ENCODE data around the gene NAALADL2.
"Not testable (repeated sequence)": the region's sequence is repeated elsewhere in the genome, so short reads cannot be mapped to it uniquely, and the experiment has no call there.

The NAALADL2 gene

DNA sequence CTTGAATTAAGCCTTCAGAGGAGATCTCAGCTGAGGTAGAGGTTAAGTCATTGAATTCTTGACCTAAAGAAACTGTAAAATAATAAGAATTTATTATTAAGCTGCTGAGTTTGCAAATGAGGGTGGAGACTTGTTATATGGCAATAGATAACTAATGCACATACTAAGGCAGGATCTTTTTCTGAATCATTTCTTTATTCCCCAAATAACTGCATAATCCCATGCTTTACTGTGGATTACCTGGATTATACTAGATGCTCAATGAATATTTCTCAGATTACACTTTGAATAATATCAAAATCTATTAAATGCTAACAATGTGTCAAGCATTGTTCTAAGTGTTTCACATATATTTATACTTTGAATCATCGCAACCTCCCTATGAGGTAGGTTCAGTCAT lies 532.5 kb downstream of the NAALADL2 start:
- DNase-seq: no peak

DNA sequence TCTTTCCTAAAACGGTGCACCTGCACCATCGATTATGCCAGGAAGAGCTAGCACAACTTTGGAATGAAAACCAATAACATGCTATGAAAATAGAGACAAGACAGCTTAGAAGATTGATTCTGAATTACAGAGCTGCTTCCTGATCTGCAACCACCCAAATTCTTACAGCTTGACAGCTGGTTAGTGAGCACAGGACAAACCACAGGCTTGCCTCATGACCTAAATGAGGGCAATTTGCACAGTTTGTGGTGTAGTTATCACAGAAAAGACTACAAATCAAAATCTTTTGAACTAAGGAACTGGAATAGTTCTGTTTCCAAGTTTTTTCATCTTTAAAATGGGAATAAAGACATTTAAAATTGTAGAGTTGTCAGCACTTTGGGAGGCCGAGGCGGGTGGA lies 533.5 kb downstream of the NAALADL2 start:
- DNase-seq: no peak

DNA sequence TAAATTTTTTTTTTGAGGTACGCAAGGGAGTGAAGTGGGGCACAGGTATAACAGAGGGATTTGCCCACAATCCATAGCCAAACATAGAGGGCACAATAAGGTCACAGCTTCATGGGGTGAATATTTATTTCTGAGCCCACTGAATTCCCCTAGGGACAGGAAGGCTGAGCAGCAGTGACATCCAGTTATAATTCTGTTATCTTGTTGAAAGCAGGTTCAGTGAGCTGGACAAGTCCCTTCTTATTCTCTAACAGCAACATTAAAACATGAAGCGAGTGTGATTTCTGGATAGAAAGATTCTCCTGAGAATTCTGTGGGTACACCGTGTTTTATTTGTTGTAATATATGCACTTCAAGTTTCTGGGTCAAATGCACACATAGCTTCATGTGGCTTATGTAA lies 538.2 kb downstream of the NAALADL2 start:
- DNase-seq: no peak

DNA sequence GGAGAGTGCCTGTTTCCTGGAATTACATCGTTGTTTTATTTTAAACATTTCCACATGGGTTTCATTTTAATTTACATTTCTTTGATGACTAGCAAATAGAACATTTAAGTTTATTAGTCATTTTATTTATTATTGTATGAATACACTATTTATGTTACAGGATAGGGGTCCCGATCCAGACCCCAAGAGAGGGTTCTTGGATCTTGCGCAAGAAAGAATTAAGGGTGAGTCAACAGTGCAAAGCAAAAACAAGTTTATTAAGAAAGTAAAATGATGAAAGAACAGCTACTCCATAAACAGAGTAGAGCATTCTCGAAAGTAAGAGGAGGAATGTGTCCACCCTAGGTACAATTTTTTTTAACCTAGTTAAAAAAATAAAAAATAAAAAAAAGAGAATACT lies 539.5 kb downstream of the NAALADL2 start:
- DNase-seq: no peak

DNA sequence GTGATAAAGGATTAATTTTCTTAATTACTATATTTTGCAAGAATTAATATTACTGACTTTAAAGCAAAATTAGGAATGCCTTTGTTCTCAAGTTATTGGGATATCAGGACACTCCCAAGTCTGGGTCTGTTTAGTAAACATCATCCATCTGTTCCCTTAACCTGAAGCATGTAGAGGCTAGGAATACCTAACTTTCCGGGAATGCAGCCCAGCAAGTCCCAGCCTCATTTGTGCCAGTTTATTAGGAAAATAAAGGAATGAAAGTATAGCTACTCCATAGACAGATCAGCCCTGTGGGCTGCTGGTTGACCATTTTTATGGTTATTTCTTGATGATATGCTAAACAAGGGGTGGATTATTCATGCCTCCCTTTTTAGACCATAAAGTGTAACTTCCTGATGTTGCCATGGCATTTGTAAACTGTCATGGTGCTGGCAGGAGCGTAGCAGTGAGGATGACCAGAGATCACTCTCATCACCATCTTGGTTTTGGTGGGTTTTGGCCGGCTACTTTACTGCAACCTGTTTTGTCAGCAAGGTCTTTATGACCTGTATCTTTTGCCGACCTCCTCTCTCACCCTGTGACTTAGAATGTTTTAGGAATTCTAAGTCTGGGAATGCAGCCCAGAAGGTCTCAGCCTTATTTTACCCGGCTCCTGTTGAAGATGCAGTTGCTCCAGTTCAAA lies 540.2 kb downstream of the NAALADL2 start:
- no peak for DNase-seq

DNA sequence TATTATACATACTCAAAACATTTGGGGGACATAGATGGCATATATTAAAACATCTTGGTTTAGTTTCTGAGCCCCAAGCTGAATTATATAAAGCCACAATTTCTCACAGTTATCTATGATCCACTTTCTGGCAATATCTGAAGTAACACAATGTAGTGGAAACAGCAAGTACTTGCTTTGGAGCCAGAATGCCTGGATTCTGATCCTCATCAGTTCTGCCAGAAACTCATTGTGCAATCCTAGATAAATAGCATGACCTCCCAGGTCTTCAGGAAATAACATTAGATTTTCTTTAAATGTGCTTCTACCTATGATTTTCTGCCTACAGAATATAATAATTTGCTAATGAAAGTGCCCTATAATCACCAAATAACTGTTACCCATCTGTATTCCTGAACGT lies 544.9 kb downstream of the NAALADL2 start:
- no peak for DNase-seq

DNA sequence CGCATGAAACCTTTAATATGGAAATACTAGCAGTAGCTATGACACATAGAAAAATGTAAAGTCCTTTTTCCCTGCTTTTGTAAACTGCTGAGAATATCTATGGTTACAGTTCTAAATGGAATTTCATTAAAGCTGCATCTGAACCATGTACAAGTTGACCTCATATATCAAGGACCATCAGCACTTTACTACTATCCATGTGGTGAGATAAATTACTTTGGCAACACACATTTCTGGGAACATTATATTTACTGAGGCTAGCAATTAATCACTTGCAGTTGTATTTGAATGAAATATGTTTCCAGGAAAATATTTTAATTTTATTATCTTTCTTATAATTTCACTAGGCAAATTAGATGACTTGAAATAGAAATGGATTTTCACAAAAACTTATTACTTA lies 545.5 kb downstream of the NAALADL2 start:
- DNase-seq: no peak

DNA sequence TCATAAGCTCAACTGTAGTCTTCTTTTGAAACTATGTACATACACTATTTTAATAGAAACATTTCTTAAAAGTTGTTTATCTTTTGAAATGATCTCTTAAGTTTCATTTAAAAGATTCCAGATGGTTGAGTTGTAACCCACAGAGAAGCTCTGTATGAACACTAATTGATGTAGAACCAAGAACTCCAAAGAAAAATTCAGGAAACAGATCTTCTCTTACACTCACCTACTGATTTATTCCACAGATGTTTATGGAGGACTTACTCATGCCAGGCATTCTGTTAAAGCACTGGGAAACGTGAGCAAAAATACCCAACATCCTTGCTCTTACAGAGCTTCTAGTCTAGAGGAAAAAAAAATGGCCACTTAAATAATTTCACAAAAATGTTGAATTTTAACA lies 551.1 kb downstream of the NAALADL2 start:
- DNase-seq: no peak

DNA sequence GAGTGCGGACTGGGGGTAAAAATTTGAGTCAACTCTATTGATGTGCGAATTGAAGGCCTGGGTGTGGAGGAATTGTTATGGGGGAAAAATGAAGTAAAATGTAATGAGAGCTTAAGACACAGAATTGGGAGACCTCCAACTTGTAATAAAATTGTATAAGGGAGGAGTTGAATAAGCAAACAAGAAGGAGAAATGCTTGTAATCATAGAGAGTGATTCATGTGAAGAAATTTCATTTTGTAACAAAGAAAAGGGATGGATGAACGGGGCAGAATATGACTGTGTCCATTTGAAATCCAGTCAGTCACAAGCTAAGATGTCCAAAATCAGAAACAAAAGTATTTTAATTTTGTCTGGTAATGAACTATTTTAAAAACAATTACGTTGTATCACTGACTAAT lies 552.3 kb downstream of the NAALADL2 start:
- DNase-seq: no peak

DNA sequence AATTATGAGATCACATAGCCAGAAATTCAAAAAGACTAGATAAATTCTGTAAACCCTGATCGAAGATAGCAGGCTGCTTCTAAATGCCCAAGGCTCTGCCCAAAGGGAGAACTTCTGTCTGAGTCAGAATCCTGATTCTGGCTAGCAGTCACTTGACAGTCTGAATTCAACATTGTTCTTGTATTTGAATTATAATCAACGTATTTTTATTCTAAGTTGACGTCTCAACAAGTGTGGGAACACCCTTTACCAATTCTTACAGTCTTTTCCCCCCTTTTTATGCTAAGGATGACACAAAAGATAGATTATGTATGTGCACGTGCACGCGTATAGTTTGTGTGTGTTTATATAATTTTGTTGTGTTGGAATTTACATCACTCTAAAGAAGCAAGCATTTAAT lies 552.8 kb downstream of the NAALADL2 start:
- DNase-seq: no peak

DNA sequence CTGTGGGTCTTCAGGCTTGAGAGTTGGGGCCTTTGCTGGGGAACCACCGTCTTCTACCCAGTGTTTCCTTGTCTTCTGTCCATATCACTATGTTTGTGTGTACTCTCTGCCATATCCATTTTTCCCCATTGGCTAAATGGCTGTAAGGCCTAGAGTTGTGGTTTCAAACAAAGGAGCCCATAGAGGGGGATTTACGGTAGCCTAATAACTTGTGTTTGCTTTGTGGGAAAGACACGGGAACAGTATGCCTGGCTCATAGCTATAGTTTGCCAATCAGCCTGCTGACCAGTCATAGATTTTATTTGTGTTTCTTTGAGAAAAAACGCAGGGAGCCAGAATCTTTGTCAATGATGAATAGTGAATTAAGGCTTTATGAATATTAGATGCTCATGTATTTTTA lies 554.8 kb downstream of the NAALADL2 start:
- DNase-seq: no peak

DNA sequence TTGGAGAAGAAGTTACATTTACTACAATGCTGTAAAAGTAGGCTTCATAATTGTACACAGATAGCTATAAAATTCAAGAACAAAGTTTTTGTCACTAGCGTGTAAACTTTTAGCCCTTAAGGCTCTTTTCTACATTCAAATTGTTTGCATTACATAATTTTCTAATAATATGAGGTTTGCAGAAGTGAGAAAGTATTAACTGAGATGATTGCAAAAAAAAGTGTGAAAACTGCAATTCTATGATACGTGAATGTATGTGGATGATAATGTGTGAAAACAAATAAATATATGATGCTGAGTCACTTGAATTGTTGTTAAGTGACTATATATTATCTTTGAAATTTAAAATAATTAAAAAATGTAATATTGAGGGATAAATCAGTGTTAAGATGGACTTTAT lies 557.5 kb downstream of the NAALADL2 start:
- DNase-seq: no peak

DNA sequence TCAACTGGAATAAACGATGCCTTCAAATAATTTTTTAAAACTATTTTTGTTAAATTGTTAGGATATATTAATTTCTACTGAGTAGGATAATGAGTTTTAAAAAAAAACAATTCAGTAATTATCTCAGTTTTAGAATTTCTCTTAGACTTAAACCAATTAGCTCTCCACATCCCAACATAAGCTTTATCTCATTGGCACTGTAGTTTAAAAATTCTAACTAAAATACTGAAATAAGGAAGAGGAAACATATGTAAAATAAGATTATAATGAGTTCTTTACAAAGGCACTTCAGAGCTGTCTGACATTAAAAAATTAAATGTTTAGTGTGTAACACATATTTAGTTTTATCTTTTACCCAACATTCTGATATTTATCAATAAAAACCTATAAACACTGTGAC lies 558.3 kb downstream of the NAALADL2 start:
- DNase-seq: no peak

DNA sequence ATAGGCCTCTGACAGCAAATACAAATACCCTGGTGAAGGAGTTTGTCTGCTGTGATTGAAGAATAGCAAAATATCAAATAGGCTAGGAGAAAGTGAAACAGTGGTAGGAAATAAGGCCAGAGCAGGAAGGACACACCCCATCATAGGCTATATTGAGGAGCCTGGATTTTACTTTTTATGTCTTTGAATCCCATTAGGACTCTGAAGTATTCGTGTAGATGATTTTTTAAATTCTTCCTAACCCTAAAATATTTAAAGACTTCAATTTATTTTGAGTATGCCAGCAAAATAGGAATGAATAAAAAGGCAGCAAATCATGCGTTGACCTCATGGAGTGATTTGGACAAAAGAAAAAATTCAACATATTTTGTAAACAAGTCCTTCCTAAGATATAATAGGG lies 562.8 kb downstream of the NAALADL2 start:
- DNase-seq: no peak

DNA sequence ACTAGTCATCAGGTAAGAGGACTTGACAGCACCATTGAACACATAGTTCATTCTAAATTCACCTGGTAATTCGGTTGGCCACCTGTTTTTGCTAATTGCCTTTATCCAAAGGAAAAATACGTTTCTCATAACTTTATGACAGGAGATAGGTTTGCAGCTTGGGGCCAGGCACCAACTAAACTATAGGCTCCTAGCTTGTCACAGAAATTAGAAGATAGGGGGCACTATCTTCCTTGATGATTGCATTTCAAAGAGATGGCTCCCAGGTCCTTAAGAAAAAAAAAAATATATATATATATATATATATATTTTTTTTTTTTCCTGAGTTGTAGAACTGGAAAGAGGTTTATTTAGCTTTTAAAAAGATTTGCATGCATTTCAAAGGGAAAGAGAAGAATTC lies 563.6 kb downstream of the NAALADL2 start:
- DNase-seq: no peak

DNA sequence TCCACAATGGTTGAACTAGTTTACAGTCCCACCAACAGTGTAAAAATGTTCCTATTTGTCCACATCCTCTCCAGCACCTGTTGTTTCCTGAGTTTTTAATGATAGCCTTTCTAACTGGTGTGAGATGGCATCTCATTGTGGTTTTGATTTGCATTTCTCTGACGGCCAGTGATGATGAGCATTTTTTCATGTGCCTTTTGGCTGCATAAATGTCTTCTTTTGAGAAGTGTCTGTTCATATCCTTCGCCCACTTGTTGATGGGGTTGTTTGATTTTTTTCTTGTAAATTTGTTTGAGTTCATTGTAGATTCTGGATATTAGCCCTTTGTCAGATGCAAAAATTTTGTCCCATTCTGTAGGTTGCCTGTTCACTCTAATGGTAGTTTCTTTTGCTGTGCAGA lies 564.7 kb downstream of the NAALADL2 start:
- DNase-seq: not testable (repeated sequence)

DNA sequence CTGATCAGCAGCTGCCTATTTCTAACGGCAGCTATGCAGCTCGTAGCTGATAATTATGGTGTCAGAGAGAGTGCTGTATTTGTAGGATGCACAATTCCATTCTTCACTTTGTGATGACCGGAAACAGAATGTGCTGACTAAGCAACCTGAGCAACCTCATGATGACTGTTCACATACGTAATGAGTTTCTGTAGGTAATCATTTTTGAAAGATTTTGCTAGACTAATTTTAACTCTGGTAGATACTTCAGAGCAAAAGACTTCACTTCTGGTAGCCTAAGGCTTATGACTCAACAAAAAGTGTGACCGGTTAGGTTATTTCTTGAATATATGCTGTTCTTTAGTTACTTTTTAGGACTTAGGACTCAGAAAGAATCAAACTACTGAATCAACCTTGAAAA lies 567.7 kb downstream of the NAALADL2 start:
- no peak for DNase-seq

DNA sequence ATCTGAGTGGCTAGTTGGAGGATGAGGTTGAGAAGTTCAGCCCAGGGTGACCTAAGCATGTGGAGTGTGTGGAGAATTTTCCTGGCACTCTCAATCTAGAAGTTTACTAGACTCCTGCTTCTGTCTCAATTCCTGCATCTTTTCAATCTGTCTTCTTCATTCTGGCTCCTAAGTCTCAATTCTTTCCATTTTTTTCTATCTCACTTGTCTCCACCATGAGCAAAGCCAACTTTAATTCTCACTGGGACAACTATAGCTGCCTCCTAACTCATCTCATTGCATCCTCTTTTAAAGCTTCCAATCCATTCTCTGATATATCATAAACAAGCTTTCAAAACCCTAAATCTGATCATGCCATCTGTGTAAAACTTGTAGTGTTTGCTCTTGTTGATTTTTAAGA lies 569.3 kb downstream of the NAALADL2 start:
- DNase-seq: no peak

DNA sequence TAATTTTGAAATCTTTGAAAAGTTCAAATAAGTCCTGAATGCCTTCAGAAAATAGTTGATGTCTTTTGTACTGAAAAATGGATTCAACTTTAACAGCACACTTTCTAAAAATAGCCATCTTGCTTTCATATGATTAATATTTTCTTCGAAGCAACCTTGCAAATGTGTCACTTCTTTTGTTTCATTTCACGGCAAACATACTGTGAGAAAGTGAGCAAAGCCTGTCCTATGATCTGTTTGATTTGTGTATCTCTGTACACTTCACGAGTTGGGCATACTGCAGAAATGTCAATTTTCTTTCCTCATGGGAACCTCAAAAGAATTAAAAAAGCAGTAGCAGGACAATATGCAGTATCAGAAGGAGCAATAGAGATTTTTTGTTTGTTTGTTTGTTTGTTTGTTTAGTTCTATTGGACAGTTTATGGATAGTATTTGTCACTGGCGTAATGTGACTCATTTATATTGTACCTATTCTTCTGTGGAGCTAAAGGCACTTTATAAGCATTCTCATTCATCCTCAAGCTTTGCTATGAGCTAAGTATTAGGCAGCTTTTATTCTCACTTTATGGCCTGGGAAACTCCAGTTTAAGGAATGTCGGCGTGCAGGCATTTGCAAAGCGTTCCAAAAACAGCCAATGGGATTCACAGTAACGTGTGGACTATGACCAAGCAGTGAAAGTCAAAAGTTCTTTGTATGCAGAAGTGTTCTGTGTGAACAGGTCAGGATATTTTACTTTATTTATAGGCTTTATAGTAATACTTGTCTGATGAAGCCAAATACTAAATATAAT lies 572.0 kb downstream of the NAALADL2 start:
- DNase-seq: no peak

DNA sequence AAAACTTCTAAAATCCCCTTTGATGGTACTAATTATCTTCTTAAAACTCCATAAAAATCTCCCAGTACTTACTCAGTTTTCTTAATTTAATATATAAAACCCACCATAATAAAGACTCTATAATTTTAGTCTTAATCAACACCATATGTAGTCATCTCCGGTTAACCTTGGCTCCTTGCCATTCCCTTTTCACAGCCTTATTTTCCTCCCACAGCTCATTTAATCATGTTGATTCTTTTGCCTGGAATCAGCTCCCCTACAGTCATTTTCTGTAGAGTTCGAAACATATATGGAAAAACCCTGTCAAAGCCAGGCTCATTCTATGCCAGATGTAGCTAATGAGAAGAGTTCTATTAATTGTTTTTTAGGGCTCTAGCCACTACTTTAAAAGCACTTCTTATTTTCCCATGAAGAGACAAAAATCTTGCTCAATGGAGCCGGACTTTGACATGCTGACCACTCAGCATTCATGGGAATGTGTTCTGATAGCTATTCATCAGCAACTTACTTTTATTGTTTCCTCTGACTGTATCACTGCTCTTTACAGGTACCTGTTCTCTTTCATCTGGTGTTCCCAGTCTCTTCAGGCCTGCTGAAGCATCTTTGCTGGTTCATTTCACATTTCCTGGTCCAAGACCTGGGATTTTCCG lies 573.4 kb downstream of the NAALADL2 start:
- no peak for DNase-seq

DNA sequence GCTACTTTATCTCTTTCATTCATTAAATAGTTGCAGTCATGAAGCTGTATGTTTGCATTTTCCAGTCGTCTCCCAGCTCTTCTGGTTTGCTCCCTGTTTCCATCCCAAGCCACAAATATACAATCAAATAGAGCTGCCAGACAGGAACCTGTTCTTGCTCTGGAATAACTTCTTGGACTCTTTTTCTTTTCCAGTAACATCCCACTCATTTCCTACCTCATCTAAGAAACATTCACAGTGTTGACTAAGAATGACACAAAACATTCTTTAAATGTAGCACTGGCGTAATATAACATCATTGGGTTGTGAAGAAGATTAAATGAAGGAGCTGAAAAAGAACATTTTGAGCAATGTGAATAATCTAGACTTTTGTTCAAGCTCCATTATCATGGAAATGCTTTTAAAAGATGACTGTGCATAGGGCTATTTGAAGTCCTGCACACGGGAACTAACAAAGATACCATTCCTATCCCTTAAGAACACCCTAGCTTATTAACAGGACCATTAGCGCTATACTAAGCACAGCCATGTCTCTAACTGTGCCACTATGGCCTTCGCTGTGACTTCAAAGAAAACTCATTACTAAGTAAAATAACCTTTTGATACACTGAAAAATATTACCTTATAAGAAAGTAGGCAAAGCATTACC lies 574.0 kb downstream of the NAALADL2 start:
- DNase-seq: no peak

DNA sequence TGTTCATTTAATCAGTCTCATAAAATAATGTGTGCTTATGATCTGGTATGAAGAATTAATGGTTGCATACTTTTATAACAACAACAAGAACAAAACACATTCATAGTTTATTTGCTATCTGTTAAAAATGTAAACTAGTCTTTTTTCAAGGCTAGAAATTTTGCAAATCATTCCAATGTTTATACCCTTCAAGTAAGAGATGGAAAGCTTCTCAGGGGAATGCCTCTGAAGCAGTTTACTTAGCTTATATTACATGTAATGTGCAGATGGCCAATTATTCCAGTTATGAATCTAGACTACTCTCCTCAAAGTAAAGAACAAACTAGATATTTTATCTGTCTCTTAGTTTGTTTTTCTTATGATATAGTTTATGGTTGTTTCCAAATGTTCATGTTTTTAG lies 575.4 kb downstream of the NAALADL2 start:
- no peak for DNase-seq

DNA sequence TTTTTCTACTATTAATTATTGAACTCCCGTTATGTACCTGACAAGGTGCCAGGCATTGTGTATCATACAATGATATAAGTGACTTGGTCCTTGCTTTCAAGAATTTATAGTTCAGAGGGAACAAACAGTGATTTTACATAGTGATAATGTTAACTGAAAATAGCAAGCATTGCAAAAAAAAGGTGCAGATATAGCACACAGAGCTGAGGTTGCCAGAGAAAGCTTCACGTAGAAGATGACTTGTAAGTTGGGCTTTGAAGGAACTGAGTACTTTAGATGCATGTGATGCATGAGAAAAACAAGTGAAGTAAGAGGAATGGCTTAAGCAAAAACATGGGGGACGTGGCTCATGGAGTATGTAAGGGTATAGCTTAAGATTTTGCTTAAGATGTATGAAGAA lies 584.5 kb downstream of the NAALADL2 start:
- DNase-seq: no peak

DNA sequence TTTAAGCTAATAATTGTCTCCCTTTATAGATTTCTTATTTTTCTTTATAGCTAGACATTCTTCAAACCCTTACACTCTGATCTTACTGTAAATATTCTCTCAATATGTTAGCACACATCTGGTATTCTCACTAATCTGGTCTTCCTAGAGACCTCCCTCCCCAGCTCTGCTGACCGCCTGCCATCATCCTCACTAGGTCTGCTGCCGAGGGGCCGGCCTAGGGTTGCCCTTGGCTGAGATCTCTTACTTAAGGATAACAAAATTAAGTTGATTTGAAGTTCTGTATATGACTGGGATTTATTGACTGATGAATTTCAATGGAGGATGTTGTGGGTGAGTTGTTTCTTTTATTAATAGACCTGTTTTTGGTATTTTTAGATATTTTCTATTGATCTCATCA lies 586.6 kb downstream of the NAALADL2 start:
- DNase-seq: no peak

Measured in kidney glomerular epithelial cell (primary cell).